GM21737 (cell line): ENCODE data around the gene SPI1.

Source experiments
- ATAC-seq: cut with Tn5 transposase; IDR thresholded peaks from one replicate; pipeline ENCODE4 v1.9.1; 2021; ENCODE audit warnings: mild to moderate bottlenecking, moderate library complexity; ENCODE audit not compliant: unreplicated experiment

Gene SPI1

GRCh38 chr11:47407746-47408590, 29.6 kb upstream of the SPI1 start, which contains the start of gene SLC39A13:
Gene SLC39A13 (plus strand): TSS chr11:47408590. CDS start chr11:47410095, 1,505 bp downstream.
- ATAC-seq = peak; percentile 76

GRCh38 chr11:47406896-47407745, 28.8 kb upstream of the SPI1 start:
- no peak for ATAC-seq

GRCh38 chr11:47403571-47403970, 25.2 kb upstream of the SPI1 start:
- no peak for ATAC-seq

GRCh38 chr11:47403135-47403534, 24.8 kb upstream of the SPI1 start:
- no peak for ATAC-seq

- ATAC-seq = peak; percentile 67
Observed at GRCh38 chr11:47400768-47401279, 22.5 kb upstream of the SPI1 start.

- ATAC-seq = peak; percentile 40
Observed at GRCh38 chr11:47399860-47400767, 21.8 kb upstream of the SPI1 start.

GRCh38 chr11:47398551-47398950, 20.2 kb upstream of the SPI1 start:
- ATAC-seq = no peak

- no peak for ATAC-seq
Observed at GRCh38 chr11:47398011-47398410, 19.7 kb upstream of the SPI1 start.

GRCh38 chr11:47396049-47396320, 17.6 kb upstream of the SPI1 start:
- no peak for ATAC-seq

GRCh38 chr11:47395223-47396048, 17.1 kb upstream of the SPI1 start:
- no peak for ATAC-seq

- ATAC-seq = peak; percentile 61
Observed at GRCh38 chr11:47394322-47395222, 16.2 kb upstream of the SPI1 start.

- ATAC-seq = no peak
Observed at GRCh38 chr11:47394050-47394321, 15.6 kb upstream of the SPI1 start.

- no peak for ATAC-seq
Observed at GRCh38 chr11:47393163-47394049, 15.1 kb upstream of the SPI1 start.

GRCh38 chr11:47392546-47393162, 14.3 kb upstream of the SPI1 start:
- no peak for ATAC-seq

- no peak for ATAC-seq
Observed at GRCh38 chr11:47391711-47392432, 13.5 kb upstream of the SPI1 start.

GRCh38 chr11:47391077-47391583, 12.8 kb upstream of the SPI1 start:
- no peak for ATAC-seq

GRCh38 chr11:47390422-47390760, 12.0 kb upstream of the SPI1 start:
- ATAC-seq = no peak
